8988T (cell line): ENCODE data around the gene CCDC27.

Experiments used
- DNase-seq: peaks from one replicate; pipeline ENCODE4 v3.0.0; 2011

CCDC27 gene

GRCh38 chr1:3762151-3762872, 10.1 kb downstream of the CCDC27 start:
- no peak for DNase-seq

GRCh38 chr1:3762873-3763228, 10.6 kb downstream of the CCDC27 start:
- no peak for DNase-seq

- DNase-seq = no peak
Measured at GRCh38 chr1:3763351-3764125, 11.3 kb downstream of the CCDC27 start.

- no peak for DNase-seq
Measured at GRCh38 chr1:3767328-3767925, 15.2 kb downstream of the CCDC27 start.

- DNase-seq = no peak
Measured at GRCh38 chr1:3768811-3769390, 16.7 kb downstream of the CCDC27 start.

GRCh38 chr1:3770047-3770765, 18.0 kb downstream of the CCDC27 start:
- no peak for DNase-seq

DNA sequence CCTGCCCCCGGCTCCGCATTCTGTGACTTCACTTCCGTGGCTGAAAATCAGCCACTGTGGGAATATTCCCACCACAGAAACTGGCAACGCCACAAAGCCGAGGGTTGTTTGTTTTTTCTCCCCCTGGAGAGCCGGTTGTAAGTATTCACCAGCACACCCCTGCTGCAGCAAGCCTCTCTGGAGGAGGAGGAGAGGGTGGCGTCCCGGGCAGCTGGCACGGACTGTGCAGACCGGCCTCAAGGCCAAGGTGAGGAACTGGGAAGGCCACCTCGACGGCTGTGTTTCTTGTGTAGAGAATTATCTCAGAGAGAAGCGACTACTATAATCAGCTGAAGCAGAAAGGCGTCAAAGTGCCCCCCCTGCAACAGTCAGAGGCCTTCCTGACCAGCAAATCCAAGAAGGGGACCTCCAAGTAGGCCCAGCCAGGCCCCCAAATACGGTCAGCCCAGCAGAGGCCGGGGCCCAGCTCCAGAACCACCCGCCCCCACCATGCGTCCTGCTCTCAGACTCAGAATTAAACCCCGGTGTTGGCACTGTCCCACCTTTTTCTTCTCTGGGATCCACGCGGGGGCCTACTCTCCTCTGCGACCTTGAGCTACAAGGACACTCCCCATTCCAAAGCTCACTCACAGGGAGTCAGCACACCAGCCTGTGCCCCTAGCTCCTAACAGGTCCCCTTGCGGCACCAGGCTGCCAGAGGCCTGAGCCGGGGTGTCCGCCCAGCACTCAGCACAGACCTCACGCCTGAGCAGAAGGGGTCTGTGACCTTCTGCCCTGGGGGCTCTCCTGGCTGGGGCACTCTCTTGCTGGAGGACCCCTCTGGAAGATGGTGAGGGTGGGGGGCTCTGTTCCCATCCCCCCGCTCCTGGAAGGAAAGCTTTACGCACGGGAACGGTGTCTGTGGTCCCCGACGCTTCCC, 19.1 kb downstream of the CCDC27 start:
- no peak for DNase-seq

GRCh38 chr1:3772027-3772714, 19.9 kb downstream of the CCDC27 start:
- peak; percentile 98 for DNase-seq

DNA sequence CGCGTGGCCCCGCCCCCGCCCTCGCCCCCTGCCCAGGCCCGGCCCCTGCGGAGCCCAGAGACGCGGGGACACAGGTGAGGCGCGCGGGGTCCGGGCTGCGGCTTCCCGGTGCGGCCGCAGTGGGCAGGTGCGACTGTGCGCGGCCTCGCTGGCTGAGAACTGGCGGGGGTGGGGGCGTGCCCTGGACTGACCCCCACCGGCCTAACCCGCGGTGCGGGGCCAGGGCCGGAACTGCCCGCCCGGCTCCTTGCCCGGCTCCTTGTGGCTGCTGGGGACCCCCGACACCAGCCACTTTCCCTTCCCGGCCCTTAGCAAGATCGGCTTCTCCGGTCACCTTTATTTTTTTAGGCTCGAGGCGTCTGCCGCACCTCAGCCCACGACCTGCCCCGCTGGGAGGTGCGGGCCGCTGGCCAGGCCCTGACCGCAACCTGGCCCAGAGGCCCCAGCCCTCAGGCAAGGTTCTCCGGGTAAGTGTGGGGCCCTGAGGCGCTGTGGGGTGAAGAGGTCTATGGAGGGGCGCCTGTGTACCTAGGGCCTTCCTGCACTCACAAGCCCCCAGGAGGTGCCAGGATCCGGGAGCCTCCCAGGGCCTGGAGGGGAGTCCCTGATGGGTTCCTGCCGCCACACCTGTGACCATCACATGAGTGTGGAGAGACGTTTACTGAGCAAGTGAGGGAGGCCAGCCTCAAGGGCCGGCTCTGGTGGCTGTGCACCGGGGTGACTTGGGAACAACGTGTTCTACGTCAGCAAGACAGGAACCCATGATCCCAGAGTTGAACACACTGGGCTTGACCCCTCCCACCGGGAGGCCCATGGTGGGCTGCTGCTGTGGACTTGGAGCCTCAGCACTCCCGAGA, 20.7 kb downstream of the CCDC27 start, which contains the start of gene SMIM1:
Gene SMIM1 (plus strand): TSS at position 35 of the 857 bp plus-strand sequence. CDS start 2,625 bp downstream, outside the sequence.
- DNase-seq = no peak

DNA sequence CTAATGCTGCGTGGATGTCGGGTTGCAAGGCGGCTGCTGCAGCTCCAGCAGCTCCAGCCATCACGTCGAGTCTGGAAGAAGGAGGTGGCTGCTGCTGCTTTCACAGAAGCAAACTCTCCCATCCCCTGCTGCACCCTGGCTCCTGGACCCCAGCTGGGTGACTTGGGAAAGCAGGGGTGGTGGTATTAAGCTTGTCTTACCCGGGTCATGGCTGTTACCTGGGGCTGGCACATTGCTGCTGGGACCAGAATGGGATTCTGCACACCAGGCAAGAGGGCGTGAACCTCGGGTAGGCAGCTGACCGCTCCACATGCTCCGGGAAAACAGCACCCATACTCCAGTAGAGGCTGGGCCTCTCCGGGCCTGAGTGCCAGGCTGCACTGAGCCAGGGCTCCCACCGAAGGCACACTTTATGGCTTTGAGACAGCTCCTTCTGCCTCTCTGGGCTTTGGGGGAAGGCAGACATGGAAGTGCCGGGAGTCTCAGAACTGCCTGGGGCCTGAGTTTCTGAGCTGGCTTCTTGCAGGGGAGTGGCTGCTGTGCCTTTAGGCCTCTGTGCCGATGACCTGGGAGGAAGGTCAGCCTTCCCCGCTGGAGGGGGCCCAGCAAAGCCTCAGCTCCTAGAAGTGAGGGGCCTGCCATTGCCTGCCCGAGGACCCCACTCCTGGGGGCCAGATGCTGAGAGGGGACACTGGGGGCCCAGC, 21.5 kb downstream of the CCDC27 start:
- no peak for DNase-seq

DNA sequence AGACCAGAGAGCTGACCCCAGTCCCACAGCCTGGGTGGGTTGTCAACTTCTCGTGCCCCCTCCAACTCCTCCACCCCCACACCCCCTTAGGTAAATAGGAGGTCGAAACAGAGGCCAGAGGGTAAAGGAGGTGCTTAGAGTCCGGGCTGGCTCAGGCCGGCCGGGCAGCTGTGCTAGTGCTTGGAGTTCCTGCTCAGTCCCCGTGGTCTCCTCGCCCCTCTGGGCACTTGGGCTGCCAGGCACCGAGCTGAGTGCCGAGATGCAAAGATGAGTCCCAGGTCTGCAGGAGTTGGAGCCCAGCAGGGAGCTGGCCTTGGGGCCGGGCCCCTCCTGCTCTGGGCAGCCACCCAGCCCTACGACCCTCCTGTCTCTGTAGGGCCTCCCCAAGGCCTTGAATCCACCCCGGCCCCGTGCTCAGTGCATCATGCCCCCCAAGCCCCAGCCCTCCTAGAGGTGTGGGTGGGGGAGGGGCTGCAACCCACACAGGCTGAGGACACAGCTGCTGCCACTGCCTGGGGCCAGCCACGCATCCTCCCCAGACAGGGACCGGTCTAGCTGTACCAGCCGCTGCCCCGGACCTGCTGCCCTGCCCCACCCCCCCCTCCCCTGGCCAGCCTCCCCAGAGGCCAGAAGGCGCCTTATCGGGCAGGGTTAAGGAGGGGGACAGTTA, 22.2 kb downstream of the CCDC27 start:
- DNase-seq = no peak

DNA sequence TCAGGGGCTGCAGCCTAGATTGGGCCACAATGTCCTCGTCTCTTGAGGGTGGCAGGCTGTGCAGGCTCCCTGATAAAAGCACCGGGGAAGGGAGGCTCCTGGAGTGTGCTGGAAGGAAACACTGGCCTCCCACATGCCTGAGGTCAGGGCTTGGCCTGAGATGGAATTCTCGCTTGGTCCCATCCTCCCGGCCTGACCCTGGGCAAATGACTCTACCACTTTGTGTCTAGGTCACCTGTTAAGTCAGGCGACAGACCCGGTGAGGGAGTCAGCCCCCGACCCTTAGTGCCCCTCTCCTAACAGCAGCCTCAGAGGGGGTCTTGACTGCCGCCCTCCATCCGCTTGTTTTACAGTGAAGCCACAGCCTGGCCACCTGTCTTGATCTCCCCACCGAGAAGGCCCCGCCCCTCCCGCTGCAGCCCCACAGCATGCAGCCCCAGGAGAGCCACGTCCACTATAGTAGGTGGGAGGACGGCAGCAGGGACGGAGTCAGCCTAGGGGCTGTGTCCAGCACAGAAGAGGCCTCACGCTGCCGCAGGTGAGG, 22.8 kb downstream of the CCDC27 start:
- DNase-seq = no peak

DNA sequence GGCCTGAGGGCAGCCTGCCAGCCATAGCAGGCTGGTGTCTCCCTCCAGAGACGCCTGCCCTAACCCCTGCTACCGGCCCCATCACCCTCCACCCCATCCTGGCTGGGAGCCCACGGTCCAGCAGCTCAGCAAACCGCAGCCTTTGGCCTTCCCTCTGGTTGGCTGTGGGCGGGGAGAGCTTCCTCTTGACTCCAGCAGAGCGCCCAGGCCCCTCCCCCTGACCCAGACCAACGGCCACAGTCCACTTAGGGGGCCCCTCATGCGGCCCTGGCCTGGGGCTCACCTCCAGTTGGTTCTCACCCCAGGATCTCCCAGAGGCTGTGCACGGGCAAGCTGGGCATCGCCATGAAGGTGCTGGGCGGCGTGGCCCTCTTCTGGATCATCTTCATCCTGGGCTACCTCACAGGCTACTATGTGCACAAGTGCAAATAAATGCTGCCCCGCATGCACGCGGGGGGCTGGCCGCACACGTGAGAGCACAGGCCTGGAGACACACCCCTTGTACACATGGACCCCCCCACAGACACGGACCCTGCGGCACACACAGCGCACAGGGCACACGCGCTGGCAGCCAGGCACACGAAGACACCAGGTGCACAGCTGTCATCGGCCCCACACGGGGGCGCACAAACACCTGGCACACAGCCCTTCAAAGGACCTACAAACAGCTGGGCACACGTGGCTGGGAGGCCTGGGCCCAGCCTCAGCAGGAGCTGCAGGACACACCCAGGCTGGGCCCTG, 23.4 kb downstream of the CCDC27 start:
- DNase-seq = peak; percentile 94

DNA sequence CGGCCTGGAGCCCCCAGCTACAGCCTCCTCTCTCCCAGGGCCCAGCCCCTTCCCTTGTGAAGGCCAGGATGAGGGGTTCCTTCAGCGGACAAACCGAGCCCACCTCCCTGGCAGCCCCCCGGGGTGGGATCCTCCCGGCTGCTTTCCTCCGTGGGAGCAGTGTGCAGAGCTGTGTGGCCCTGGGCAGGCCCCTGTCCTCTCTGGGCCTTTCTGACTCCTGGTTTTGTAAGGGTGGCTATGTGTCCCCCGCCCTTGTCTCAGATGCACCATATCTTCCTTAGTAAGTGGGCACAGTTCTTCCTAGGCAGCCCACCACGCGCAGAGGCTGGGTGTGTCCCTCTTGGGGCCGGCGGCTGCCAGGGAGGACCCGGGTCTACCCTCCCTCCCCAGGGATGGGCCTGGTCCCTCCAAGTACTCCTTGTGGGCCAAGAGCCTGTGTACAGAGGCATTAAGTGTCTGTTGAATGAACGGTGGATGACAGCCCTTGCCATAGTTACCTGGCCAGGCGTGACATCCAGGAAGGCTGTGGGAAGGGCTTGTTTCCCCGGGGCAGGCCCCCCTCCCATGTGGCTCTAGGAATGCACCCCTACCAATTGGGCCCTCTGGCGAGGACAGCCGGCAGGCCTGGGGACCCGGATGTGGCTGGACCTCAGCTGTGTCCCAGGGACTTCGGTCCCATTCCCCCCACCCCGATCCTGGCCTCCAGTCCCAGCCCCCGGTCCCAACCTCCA, 24.1 kb downstream of the CCDC27 start:
- DNase-seq = no peak

DNA sequence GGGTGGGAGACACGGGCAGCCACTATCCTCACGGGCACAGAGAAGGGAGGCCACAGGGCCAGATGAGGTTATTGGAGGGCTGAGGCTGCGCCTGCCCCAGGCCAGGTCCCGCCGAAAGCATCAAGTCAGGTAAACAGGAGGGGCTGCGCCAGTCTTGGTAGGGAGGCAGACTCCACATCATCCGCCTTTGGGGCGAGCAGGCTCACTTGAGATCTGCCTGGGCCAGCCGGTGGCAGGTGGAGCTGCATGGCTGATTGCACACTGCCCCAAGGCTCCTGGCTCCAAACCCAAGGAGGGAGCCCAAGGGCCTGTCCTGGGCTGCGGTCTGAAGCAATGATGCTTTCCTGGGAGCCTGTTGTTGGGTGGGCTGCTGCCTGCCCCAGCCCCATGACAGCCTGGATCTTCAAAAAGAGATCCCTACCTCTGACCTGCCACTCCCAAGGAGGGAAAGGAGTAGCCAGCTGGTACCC, 24.9 kb downstream of the CCDC27 start:
- no peak for DNase-seq

- no peak for DNase-seq
Measured at GRCh38 chr1:3777647-3778589, 25.7 kb downstream of the CCDC27 start.
